Left forelimb (tissue), 1 donor: Measurements from ENCODE around the gene FIP1L1.
"Not testable (repeated sequence)": the region's sequence is repeated elsewhere in the genome, so short reads cannot be mapped to it uniquely, and the experiment has no call there.

Experiments used
- DNase-seq: peaks from one replicate; pipeline ENCODE4 v3.0.0-alpha.2; 2018; ENCODE audit warnings: low spot score

FIP1L1 gene

DNA sequence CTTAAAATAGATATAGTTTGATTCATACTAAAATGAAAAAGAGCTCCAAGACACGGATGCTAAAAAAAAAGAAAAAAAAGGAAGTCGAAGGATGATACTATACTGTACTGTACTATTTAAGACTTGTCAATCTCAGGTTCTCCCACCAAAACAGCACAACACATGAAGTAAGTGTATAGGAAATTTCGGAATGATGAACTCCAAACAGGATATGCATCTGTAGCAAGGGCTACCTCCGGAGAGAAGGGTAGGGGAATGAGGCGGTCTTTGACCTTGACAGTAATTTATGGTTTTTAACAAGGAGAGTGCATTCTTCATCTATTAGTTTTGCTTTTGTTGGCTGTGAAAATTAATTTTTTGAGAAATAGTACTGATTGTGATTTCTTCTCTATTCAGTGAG, 541 bp upstream of the FIP1L1 start:
- no peak for DNase-seq

DNA sequence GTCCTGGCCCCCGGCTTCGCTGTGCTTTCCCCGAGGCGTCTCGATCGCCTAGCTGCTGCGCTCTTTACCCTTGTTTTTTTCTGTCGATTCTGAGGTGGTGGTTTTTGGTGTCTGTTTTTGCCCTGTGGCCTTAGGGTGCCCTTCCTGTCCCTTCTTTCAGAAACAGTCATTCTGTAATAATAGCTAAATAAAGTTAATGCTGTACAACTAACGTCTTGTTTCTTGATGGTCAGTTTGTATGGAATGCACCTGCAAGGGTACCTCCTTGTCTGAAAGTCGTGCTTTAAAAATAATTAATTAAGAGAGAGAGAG, 686 bp downstream of the FIP1L1 start:
- DNase-seq, result no peak

DNA sequence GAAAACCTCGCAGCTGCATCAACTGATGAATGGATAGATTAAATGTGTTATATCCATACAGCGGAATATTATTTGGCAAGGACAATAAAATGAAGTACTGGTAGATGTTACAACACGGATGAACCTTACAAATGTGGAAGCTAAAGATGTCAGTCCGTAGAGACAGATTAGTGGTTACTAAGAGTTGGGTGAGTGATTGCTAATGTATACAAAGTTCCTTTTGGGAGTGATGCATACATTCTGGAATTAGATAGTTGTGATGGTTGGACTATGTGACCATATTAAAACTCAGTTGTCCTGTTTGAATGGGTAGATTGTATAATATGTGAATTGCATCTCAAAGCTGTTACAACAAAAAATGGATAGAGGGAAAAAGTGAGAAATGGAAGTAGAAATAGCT, 2.8 kb downstream of the FIP1L1 start:
- DNase-seq, result no peak

DNA sequence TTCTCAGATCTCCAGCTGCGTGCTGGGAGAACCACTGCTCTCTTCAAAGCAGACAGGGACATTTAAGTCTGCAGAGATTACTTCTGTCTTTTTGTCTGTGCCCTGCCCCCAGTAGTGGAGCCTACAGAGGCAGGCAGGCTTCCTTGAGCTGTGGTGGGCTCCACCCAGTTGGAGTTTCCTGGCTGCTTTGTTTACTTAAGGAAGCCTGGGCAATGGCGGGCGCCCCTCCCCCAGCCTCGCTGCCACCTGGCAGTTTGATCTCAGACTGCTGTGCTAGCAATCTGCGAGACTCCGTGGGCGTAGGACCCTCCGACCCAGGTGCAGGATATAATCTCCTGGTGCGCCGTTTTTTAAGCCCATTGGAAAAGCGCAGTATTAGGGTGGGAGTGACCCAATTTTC, 32.0 kb downstream of the FIP1L1 start:
- DNase-seq, result not testable (repeated sequence)

DNA sequence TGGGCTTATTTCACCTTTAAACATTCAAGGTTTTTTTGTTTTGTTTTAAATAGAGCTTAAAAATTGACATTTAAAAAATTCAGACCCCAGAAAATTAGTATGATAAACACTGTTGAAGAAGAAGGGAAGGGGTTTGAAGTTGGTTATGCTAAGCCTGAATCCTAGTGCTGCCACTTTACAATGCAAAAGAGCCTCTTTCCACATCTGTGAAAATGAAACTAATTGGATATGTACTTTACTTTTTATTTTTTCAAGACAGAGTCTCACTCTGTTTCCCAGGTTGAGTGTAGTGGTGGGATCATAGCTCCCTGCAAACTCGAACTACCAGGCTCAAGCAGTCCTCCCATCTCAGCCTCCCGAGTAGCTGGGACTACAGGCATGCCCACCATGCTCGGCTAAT, 41.8 kb downstream of the FIP1L1 start:
- no peak for DNase-seq

DNA sequence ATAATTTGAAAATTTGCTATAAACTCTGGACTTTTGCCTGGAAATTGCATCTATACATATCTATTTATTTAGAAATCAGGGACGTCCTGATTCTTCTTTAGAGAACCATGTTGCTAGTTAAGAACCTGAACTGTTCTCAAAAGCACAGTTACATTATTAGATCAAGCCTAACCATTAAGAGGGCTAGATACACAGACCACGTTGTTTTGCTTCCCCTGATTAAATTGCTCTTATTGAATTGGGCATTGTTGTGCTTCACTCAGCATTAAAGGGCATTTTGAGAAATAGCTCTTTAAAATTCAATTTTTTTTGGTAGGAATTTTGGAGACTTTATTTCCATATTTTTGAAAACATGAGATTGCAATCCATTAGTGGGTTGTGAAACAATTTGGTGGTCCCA, 44.4 kb downstream of the FIP1L1 start:
- no peak for DNase-seq

DNA sequence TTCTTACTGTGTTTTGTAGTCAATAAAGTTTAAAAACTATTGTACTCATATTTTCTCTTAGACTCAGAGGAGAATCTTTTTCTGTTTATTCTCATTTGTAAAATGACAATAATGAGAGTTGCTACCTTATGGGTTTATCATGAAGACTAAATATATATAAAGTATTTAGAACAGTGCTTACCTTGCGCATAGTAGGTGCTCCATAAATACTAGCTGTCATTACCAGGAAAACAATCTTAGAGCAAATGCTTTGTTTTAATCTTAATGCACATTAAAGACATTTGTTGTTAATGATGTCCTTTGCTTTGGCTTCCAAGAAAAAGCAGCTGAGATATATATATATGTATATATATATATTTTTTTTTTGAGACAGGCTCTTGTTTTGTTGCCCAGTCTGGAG, 44.9 kb downstream of the FIP1L1 start:
- no peak for DNase-seq

DNA sequence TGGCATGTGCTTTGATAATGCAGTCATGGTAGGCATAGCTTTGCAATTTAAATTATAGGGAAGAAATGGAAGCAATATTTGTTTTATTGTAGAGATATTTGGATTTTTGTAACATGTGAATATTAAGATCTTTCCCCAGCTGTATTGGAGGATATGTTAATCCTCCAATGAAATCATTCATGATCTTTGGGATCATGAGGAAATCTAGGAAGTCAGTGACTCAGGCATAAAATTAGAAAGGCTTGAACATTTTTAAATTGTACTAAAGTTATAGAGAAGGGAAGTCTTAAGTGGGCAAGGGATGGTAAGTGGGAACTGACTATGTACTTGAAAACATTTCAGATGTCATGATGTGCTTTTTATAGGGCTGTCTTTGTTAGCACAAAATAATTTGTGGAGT, 46.8 kb downstream of the FIP1L1 start:
- no peak for DNase-seq

DNA sequence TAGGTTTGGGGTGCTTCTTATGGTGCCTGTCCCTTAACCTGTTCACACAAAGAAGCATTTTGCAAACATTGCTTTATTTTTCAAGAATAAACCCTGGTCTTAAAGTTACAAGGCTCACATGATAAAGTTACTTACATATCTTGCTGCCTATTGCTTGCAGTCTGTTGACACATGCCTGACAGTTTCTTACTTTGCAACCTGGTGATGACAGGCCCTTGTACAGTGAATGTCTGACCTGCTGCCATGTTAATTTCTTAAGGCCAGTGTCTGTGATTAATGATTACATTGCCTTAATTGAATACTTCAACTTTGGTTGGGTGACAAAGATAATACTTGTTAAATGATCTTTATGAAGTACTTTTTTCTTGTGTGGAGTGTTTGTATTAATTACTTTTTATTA, 49.9 kb downstream of the FIP1L1 start:
- no peak for DNase-seq

DNA sequence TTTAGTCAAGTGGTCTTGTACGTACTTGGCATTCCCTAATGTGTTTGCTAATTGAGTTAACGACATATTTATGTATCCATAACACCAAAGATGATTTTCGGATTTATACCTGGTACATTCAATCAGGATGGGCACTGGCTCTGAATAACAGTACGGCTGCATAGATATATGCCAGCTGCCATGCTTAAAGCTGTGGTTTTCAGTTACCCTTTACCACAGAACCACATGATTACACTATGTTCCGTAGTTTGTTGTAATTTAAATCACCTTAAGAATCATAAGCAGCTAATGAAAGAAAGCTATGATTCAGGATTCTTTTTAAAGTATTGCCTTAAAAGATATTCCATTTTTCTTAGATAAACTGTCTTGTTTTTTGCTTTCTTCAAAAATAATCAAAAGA, 53.6 kb downstream of the FIP1L1 start:
- DNase-seq, result no peak

DNA sequence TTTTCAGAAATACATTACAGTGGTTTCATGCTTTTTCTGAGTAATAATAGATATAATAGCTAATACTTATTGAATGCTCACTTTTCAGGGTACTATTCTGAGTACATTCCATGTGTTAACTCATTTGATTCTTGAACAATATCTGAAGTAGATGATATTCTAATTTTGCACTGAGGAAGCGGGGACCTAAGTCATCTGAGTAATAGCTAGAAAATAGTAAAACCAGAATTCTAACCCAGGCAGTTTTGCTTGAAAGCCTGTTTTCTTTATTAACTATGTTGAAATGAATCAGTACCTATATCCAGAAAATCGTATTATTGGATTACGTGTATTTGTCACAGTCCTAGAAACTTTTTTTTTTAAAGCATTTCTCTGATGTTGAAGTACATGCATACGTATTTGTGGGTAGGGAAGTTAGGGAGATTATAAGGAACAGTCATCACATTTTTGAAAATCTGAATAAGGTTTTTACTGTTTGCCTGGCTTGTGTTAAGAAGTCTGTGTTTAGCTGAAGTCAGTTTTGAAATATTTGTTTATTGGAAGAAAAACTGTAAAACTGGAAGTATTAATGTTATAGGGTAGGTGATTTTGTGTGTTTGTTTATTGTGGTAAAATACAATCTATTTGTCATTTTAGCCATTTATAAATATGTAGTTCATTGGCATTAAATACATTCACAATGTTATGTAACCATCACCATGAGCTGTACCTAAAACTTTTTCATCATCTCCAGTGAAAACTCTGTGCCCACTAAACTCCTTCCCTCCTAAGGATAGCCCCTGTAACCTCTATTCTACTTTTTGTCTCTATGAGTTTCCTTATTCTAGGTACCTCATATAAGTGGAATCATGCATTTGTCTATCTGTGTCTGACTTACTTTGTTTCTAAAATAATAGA, 55.3 kb downstream of the FIP1L1 start:
- no peak for DNase-seq

DNA sequence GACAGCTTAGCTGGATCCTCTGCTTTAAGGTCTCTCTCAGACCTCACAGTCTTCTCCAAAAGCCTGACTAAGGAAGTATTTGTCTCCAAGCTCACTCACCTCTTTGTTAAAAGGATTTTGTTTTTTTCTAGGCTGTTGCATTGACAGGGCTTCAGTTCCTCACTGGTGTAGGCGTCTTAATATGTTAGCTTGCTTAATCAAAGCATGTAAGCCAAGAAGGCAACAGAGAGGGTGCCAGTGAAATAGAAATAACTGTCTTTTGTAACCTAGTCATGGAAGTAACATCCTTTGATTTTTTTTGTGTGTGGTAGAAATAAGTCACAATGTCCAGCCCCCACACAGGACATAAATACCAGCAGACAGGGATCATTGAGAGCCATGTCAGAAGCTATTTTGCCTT, 58.8 kb downstream of the FIP1L1 start:
- DNase-seq, result no peak

DNA sequence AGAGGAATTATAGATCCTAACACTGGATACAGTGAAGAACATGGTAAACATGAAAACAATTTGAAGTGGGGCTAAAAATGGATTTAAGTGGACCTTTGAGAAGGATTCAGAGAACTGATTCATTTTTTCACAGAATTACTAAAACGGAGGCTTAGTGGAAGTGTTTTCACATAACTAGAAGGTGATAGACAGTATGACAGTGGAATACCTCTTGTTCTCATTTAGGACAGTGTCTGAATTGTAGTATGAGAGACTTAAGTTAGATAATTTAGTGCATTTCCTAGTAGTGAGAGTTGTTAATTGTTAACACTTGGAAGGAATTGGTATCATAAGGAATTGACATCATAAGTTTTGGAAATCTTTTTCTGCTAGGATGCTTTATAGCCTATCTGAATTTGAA, 64.1 kb downstream of the FIP1L1 start:
- DNase-seq, result no peak

DNA sequence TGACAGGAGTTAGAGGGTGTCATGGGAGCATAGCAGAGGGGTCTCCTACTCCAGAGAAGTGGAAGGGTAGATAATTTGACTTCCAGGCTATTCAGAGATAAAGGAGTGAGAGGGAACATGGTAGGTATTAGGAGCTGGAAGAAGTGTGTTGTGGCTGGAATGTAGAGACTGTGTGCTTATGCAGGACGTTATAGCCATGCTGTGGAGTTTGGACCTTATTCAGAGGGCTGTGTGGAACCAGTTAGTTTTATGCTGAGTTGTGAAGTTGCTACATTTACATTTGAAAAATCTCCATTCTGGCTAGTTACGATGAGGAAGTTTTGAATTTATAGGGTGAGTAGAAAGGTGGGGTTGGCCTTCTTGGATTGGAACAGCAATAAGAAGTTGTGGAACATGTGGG, 67.5 kb downstream of the FIP1L1 start:
- DNase-seq, result no peak

DNA sequence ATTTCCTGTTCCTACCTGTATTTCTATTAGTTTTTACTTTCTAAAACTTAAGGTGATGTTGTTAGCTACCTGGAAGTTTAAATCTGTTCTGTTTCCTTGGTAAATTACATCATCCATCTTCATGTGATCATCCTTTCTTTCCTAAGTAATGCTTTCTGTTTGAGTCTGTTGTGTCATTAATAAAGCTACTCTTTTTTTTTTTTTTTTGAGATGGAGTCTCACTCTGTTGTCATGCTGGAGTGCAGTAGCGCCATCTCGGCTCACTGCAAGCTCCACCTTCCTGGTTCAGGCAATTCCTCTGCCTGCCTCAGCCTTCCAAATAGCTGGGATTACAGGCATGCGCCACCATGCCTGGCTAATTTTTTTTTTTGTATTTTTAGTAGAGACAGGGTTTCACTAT, 73.3 kb downstream of the FIP1L1 start:
- DNase-seq, result no peak

DNA sequence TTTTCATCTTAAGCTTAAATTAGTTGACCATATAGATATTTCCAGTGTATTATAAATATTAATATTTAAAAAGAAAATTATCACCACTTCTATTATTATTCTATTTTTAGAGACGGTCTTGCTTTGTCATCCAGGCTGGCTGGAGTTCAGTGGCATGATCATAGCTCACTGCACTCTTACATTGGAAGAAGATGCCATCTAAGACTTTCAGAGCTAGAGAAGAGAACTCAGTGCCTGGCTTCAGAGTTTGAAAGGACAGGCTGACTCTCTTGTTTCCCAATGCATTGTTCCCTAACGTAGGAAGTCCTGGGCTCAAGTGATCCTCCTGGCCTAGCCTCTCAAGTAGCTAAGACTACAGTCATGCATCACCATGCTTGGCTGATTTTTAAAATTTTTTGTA, 75.9 kb downstream of the FIP1L1 start:
- no peak for DNase-seq

DNA sequence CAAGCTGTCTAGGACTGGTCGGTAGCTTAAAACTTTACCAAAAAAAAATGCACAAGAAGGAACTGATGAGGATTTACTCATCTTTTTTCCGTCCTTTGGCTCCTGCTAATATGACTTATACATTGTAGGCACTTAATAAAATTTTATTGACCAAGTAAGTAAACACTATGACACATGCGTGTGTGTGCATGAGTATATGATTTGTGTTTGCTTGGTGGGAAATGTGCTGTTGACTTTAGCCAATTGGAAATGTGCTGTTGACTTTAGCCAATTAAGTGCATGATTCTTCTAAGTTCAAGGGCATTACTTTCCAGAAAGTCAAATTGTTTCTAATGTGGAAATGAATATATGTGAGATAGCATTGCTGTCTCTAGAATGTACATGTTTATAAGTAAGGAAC, 78.3 kb downstream of the FIP1L1 start:
- DNase-seq, result no peak

DNA sequence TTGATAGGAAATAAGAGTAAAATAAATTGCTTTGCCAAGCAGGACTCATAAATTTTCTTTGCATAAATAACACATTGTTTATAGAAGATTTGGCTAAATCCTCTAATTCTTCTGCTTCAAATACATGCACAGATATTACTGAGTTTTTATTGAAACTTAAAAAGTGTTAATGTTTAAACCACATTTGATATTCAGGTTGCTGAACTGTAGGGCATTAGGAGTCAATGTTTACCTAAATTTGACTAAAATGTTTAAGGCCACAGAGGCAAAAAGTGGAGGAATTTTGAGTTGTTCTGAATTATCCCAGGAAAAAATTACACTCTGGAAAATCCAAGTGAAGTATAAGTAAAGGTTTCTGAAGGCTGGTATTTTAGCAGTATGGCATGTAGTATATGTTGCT, 78.7 kb downstream of the FIP1L1 start:
- DNase-seq, result no peak

DNA sequence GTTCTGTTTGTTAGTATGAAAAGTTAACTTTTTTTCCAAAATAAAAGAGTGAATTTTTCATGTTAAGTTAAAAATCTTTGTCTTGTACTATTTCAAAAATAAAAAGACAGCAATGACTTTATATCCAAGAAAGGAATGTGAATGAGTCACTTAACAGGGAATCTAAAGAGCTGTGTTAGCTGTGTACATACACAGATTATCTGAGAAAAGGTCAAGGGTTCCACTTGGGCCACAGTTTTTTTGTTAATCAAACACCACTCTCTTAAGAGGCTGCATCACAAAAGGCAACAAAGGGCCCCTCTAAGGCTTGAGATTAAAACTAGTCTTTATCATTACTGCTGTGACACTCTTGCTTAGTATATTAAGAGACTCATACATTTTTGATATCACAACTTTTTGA, 82.1 kb downstream of the FIP1L1 start:
- DNase-seq, result no peak

DNA sequence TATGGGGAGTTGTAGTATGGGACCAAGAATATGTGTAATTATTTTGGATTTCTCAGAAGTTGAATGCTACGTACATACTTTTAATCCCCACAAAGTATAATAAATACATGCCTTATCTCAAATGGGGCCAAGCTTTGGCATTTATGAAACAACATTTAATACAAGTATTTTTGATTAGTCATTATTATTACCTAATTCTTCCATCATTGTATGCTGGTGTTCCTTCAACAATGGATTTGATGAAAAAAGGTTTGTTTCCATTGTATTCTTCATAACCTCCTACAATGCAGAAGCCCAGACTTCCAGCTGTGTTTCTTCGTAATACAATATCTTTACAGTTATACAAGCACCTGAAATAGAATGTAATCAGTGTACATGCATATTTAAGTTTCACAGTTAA, 83.8 kb downstream of the FIP1L1 start:
- no peak for DNase-seq

DNA sequence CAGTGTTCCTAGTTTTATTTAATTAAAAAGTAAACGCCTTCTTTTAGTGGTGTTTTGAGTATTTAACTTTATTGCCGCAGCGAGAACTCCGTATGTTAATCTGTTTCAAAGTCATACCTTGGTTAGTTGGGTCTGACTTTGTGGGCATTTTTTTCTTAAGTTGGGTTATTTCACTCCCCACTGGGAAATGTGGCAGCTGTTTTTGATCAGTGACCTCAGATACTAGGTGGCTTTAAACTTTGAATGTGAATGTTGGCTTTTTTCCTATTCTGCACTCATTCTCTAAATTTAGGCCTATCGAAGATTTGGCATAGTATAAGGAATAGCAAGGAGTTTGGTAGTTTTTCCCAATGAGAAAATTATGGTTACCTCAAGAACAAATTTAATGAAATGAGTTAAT, 85.9 kb downstream of the FIP1L1 start:
- DNase-seq, result no peak

DNA sequence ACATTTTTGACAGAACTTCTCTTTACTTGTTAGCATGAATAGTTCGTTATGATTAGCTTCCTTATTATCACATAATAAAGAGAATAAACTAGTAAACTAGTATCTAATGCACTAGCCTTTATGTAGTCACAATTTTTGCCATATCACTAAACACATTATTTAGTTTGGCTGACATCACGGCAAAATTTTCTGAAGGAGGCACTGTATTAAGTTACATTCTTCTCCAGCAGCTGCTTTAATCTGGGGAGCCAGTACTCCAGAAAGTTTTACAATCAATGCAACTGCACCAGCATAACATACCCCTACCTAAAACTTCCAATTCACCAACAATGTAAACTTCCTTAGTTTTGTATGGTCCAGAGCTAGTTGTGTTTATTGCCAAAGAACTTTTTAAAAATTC, 87.8 kb downstream of the FIP1L1 start:
- no peak for DNase-seq

DNA sequence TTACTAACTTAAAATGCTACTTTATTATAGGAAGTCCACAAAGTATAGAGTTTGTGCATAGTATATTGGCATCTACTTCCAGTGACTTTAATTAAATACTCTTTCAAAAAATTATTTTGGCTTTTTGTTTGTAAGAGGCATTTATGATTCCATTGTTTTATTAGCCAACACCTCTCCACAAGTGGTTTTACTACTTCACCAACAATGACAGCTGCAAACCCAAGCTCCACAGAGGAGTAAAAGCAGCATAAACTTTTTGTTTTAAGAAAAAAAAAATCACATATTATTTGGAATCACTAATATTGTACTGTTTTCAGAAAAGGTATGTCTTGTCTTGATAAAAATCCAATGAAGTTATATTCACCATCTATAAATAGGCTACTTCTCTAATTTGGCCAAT, 88.5 kb downstream of the FIP1L1 start:
- no peak for DNase-seq

DNA sequence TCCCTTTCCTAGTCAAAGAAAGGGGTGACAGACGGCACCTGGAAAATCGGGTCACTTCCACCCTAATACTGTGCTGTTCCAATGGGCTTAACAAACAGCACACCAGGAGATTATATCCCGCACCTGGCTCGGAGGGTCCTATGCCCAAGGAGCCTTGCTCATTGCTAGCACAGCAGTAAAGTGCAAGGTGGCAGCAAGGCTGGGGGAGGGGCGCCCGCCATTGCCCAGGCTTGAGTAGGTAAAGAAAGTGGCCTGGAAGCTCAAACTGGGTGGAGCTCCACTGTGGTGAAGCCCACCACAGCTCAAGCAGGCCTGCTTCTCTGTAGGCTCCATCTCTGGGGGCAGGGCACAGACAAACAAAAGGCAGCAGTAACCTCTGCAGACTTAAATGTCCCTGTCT, 89.1 kb downstream of the FIP1L1 start:
- not testable (repeated sequence) for DNase-seq
